SW 1271 (cell line): ENCODE results near the gene THOC1.

ENCODE experiments used
- DNase-seq, 2 experiments: peaks; one replicate each; lab custom pipeline; 2025; lab: John Stamatoyannopoulos, UW

THOC1 gene

GRCh38 chr18:275486-275885, 7.6 kb upstream of the THOC1 start:
- no peak for DNase-seq

- no peak for DNase-seq
Observed at GRCh38 chr18:274313-274712, 6.5 kb upstream of the THOC1 start.

- no peak for DNase-seq
Observed at GRCh38 chr18:273525-273924, 5.7 kb upstream of the THOC1 start.

- no peak for DNase-seq
Observed at GRCh38 chr18:272650-273049, 4.8 kb upstream of the THOC1 start.

- DNase-seq: no peak
Observed at GRCh38 chr18:269480-270095, 1.7 kb upstream of the THOC1 start.

GRCh38 chr18:267380-267687, 513 bp downstream of the THOC1 start:
- DNase-seq: peak in 1 of 2 experiments; percentile 30

GRCh38 chr18:261398-262073, 6.3 kb downstream of the THOC1 start:
- no peak for DNase-seq

GRCh38 chr18:260547-260946, 7.3 kb downstream of the THOC1 start:
- no peak for DNase-seq

- DNase-seq: no peak
Observed at GRCh38 chr18:255171-255570, 12.7 kb downstream of the THOC1 start.

- no peak for DNase-seq
Observed at GRCh38 chr18:253121-253520, 14.7 kb downstream of the THOC1 start.

- no peak for DNase-seq
Observed at GRCh38 chr18:251572-251971, 16.3 kb downstream of the THOC1 start.

GRCh38 chr18:250685-251084, 17.2 kb downstream of the THOC1 start:
- no peak for DNase-seq

GRCh38 chr18:248053-248452, 19.8 kb downstream of the THOC1 start:
- DNase-seq: no peak

GRCh38 chr18:245282-245847, 22.5 kb downstream of the THOC1 start:
- DNase-seq: no peak

GRCh38 chr18:240175-240574, 27.7 kb downstream of the THOC1 start:
- no peak for DNase-seq

- no peak for DNase-seq
Observed at GRCh38 chr18:231563-231962, 36.3 kb downstream of the THOC1 start.

- no peak for DNase-seq
Observed at GRCh38 chr18:228586-228985, 39.3 kb downstream of the THOC1 start.

GRCh38 chr18:227902-228301, 39.9 kb downstream of the THOC1 start:
- DNase-seq: no peak

- no peak for DNase-seq
Observed at GRCh38 chr18:227374-227773, 40.5 kb downstream of the THOC1 start.

GRCh38 chr18:225745-226144, 42.1 kb downstream of the THOC1 start:
- no peak for DNase-seq

- DNase-seq: no peak
Observed at GRCh38 chr18:220708-221107, 47.1 kb downstream of the THOC1 start.

- no peak for DNase-seq
Observed at GRCh38 chr18:217532-218336, 50.1 kb downstream of the THOC1 start.

- DNase-seq: no peak
Observed at GRCh38 chr18:215448-216010, 52.3 kb downstream of the THOC1 start.
